HG03469 (cell line): ENCODE measurements around the gene AP3D1.
"Not testable (repeated sequence)": the region's sequence is repeated elsewhere in the genome, so short reads cannot be mapped to it uniquely, and the experiment has no call there.

ENCODE experiments used
- ATAC-seq: cut with Tn5 transposase; IDR thresholded peaks from one replicate; pipeline ENCODE4 v1.9.1; 2021; ENCODE audit warnings: mild to moderate bottlenecking, moderate library complexity, moderate number of reproducible peaks; ENCODE audit not compliant: unreplicated experiment

AP3D1 gene

DNA sequence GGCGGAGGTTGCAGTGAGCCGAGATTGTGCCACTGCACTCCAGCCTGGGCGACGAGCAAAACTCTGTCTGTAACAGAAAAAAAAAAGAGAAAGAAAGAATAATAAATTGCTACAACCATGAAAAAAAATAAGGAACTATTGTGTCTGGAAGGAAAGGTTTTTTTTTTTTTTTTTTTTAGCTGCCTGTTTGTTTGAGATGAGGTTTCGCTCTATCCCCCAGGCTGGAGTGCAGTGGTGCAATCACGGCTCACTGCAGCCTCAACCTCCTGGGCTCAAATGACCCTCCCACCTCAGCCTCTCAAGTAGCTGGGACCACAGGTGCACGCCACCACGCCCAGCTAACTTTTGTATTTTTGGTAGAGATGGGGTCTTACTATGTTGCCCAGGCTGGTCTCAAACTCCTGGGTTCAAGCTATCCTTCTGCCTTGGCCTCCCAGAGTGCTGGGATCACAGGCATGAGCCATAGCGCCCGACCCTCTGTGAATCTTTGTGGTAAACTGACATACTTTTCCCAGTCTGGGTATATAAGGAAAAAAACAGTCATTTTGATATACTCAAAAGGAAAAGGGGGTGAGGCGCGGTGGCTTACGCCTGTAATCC lies 59.3 kb downstream of the AP3D1 start:
- not testable (repeated sequence) for ATAC-seq

GRCh38 chr19:2089727-2090053 lies 61.7 kb downstream of the AP3D1 start:
- ATAC-seq = no peak

DNA sequence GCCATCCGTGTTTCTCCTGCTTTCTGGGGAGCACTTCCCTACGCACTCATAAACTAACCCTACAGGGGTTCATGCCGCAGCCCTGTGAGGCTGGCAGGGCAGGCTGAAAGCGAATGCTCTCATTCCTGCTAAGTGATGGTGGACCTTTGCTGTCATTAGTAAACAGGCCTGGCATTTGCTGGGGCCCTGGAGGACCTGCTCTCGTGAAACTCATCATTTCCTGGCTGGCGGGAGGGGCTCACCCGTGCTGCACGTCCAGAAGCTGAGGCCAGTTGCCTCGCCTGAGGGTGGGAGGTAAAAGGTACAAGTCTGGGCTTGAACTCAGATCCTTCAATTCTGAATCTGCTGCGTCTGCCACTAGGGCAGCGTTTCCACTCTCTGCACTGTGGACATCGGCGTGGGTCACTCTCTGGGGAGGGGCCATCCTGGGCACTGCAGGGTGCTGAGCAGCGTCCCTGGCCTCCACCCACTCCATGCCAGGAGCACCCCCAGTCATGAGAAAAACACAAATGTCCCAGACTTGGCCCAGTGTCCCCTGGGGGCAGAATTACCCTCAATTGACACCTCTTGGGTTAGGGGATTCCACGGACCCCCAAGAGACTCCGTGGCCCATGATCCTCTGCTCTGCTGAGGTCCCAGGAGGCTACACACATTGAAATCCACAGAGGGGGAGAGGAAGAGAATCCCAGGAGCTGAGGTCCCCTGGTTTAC lies 62.2 kb downstream of the AP3D1 start:
- no peak for ATAC-seq

DNA sequence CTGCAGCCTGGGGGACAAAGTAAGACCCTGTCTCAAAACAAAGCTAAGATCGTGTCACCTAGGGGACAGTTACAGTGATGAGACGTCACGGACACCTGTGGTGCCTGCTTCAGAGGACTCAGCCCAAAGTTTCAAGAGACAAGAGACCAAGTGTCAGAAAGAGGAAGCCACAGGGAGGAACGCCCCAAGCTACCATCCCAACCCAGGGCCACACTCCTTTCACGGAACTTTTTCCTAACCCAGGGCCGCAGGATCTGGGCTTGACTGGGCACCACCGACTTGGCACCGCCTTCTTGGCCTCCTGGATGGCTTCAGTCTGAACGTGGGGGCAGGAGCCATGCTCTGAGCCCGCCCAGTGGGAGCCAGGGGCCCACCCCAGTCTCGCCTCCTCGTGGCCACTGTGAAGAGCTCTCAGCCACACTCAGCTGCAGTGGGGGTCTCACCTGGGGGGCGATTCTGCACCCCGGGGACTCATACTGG lies 63.7 kb downstream of the AP3D1 start:
- ATAC-seq = no peak

DNA sequence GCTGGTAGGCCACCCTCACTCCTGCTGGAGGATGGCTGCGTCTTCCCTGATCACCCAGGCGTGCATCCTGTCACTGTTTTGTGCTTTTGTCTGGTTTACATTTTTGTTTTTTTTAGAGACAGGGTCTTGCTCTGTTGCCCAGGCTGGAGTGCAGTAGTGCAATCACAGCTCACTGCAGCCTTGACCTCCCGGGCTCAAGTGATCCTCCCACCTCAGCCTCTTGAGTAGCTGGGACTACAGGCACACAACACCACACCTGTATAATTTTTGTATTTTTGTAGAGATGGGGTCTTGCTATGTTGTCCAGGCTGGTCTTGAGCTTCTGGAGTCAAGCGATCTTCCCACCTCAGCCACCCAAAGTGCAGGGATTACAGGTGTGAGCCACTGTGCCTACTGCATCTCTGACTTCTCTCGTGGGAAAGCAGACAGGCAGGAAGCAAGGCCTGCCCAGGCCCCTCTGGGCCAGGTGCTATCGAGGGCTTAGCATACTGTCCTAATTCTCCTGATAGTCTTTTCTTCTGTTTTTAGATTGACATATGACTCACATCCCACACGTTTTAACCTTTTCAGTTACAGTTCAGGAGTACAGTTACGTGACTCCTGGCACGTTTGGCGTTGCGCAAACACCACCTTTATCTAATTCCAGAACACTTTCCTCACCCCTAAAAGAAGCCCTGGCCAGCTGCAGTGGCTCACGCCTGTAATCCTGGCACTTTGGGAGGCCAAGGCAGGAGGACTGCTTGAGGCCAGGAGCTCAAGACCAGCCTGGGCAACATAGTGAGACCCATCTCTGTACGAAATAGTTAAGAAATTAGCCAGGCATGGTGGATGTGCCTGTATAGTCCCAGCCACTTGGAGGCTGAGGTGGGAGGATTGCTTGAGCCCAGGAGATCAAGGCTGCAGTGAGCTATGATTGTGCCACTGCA lies 64.4 kb downstream of the AP3D1 start:
- not testable (repeated sequence) for ATAC-seq

DNA sequence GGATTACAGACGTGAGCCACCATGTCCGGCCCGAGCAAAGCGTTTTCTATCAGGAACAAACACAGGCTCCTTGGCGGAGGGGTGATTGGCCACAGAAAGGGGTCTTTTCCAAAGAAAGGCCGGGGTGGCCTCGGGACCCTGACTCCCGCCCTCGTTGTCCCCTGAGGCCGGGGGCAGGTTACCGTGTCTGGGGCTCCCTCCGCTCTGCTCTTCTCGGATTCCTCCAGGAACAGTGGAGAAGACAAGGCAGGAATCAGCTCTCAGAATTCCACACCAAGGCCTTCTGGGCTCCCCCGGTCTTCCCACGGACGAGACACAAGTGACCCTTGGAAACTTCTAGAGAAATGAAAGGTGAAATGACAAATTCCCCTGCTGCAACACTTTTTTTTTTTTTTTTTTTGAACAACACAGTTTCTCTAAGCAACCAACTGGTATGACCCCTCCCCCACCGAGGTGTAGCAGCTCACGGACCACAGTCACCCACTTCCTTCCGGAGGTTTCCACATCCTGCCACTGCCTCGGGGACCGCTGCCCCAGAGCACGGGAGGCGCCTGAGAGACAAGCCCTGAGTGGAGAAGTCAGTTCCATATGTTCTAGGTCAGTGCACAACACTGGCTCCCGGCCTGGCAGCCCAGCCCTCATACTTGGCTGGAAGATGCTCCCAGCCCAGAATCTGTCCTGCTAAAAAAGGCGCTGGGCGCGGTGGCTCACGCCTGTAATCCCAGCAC lies 66.2 kb downstream of the AP3D1 start:
- ATAC-seq = no peak

- no peak for ATAC-seq
Observed at GRCh38 chr19:2083174-2083854, 68.1 kb downstream of the AP3D1 start.

- no peak for ATAC-seq
Observed at GRCh38 chr19:2081873-2082810, 69.2 kb downstream of the AP3D1 start.

DNA sequence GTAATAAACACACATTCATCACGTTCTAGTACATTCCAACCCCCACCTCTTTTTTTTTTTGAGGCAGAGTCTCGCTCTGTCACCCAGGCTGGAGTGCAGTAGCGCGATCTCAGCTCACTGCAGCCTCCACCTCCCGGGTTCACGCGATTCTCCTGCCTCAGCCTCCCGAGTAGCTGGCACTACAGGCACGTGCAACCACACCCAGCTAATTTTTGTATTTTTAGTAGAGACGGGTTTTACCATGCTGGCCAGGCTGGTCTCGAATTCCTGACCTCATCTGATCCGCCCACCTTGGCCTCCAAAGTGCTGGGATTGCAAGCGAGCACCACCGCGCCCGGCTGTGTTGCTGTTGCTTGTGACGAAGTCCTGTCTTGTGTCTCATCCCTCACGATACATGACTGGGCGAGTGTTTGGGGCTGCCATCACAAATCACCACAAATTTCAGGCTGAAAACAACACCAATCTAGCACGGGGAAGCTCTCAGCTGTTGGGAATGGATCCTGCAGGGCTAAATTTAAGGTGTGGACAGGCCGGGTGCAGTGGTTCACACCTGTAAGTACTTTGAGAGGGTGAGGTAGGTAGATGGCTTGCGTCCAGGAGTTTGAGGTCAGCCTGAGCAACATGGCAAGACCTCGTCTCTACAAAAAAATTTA lies 70.9 kb downstream of the AP3D1 start:
- no peak for ATAC-seq

DNA sequence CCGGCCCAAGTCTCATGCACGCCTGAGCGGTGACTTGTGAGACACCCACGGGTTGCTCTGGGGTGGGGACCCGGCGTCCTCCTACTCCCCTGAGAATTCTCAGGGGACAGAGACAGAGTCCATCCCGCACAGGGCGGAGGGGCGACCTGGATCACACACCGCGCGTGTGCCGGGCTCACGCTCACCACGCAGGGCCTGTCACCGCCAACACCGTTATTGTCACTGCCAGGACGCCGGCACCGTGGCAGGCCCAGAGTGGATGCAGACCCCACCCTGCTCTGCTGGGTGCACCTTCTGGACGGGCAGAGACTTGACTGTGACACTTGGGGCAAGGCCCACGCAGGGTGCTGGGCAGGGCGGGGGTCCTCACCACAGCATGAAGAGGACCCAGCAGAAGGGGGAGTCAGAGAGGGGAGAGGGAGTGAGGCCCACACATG lies 71.5 kb downstream of the AP3D1 start:
- no peak for ATAC-seq

GRCh38 chr19:2079076-2079864 lies 72.1 kb downstream of the AP3D1 start:
- ATAC-seq = no peak

GRCh38 chr19:2077833-2078619 lies 73.3 kb downstream of the AP3D1 start:
- no peak for ATAC-seq

GRCh38 chr19:2077398-2077797 lies 74.0 kb downstream of the AP3D1 start:
- no peak for ATAC-seq

DNA sequence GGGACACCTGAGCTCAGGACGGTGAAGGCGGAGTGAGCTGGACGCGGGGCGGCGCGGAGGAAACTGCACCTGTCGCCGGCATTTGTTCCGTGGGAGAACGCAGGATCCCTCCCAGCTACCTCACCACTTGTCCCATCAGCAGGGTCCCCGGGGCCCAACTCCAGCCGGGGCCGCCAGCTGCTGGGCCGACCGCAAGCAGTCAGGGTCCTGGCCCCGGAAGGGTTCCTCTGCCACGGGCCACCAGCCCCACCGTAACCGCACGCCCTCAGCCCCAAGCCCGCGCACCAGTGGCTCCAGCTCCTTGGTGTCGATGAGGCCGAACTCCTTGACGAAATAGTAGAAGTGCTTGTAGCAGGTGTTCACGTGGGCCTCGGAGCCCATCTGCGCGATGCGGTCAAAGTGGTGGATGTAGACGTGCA lies 74.8 kb downstream of the AP3D1 start:
- no peak for ATAC-seq

DNA sequence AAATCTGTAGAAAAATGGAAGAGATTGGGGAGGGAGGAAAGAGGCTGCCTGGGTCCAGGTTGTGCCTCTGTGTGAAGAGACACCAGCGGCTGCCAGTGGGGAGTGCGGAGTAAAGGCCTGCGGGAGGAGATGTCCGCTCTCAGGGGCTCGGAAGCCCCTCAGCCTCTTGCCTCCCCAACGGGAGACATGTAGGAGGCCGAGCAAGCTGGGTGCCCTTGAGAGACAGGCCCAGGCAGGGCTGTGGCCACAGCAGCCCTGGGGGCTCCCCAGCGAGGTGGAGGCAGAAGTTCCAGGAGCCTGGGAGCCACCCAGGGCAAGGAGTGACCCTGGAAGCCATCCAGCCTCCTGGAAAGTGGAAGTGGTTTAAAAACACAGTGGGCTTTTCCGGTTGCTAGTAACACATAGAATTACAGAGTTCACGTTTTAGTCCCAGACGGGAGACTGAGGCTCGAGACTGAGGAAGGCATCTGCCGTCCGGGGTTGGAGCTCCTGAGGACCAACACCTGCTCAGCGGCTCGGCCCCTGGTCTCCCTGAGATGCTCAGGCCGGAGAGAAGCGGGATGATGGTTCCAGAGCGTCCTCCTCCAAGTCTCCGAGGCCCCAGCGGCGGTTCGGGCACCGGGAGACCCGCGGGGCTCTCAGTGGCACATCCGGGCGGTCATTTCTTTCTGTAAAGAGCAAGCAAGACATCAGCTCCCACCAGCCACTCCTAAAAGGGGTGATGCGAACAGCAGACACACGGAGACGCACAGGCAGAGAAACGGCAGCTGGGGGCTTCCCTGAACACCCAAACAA lies 78.4 kb downstream of the AP3D1 start:
- no peak for ATAC-seq

DNA sequence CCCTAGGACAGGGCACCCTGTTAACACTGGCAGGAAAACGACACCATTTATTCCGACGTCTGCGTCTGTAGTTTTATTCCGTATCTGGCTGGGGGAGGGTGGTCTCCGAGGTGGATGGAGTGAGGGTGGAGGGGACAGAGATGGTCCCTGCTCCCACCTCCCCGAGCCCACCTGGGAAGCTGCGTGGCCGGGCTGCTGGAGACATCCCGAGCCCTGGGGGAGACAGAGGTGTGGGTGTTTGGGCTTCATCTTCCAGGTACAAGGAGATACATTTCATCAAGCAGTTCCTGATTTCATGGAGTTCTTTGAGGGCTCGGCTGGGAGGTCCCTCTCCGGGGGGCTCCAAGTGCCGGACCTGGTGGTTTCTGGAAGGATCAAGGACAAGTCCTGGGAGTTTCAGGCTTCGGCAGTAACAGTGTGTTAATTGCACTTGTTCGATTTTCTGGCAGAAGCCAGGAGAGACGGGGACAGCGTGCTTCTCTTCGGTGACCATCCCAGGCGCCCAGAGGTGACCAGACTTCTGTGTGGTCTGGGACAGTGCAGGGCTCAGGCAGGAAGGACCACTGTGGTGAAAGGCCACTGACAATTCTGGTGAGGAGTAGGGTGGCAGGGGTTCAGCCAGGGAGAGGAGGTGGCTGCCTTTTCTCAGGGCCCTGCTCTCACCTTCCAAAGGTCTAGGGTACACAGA lies 80.2 kb downstream of the AP3D1 start:
- ATAC-seq = no peak
